IMR-90 (cell line): Measurements from ENCODE around the gene KCNAB3. TPM values are rescaled to one million over a fixed set of nuclear protein-coding genes. Genes with fewer than 3 reads are reported as not detected.

Source experiments
- ATAC-seq: fragments of 200-7000 bp; cut with Tn5 transposase; 2 replicates; pipeline ENCODE4 v1.9.1; 2020; ENCODE audit warnings: low read depth, mild to moderate bottlenecking, moderate library complexity
- BruUV-seq: library from RNA; stranded (reverse); fragments of 400-500 nt; replicated peaks from 2 replicates; lab custom pipeline; 2021; lab: Mats Ljungman, UMichigan
- CTCF ChIA-PET: fragments of 300-600 bp; formaldehyde crosslinking; extraction: SDS; loops from one replicate; lab custom pipeline; 2021; ENCODE audit warnings: antibody characterized with exemption; lab: Yijun Ruan, JAX
- POLR2A ChIA-PET: fragments of 300-600 bp; sonication (Branson Sonifier 250); formaldehyde crosslinking; loops from one replicate; lab custom pipeline; 2022; ENCODE audit warnings: antibody characterized with exemption; ENCODE audit not compliant: unreplicated experiment; lab: Charles Lee
- DNase-seq: peaks from one replicate; pipeline ENCODE4 v3.0.0; 2013
- H2AFZ ChIP-seq: replicated peaks from 2 replicates; pipeline ENCODE3; 2013; ENCODE audit warnings: low read length, mild to moderate bottlenecking; ENCODE audit not compliant: poor library complexity
- H2AK5ac ChIP-seq: 2 replicates; pipeline ENCODE4 v1.6.1; 2013; ENCODE audit warnings: low read depth, low read length, inconsistent platforms
- H2AK9ac ChIP-seq: replicated peaks from 2 replicates; pipeline ENCODE3; 2013; ENCODE audit warnings: mild to moderate bottlenecking, low read depth, low read length, moderate library complexity; ENCODE audit not compliant: poor library complexity
- H2BK120ac ChIP-seq: 2 replicates; pipeline ENCODE4 v1.6.1; 2013; ENCODE audit warnings: low read depth, low read length, inconsistent platforms
- H2BK15ac ChIP-seq: 3 replicates; pipeline ENCODE4 v1.6.1; 2013; ENCODE audit warnings: low read depth, low read length, inconsistent platforms
- H2BK20ac ChIP-seq: 2 replicates; pipeline ENCODE4 v1.6.1; 2013; ENCODE audit warnings: low read depth, mild to moderate bottlenecking, inconsistent platforms, low read length, moderate library complexity
- H2BK5ac ChIP-seq: 2 replicates; pipeline ENCODE4 v1.6.1; 2013; ENCODE audit warnings: mild to moderate bottlenecking, low read depth, low read length, inconsistent platforms; ENCODE audit not compliant: poor library complexity, severe bottlenecking
- H3K14ac ChIP-seq: replicated peaks from 2 replicates; pipeline ENCODE4 v1.6.1; 2013; ENCODE audit warnings: low read depth, low read length, inconsistent platforms
- H3K18ac ChIP-seq: 2 replicates; pipeline ENCODE4 v1.6.1; 2013; ENCODE audit warnings: low read depth, low read length, control low read depth
- H3K23ac ChIP-seq: 2 replicates; pipeline ENCODE4 v1.6.1; 2013; ENCODE audit warnings: low read depth, low read length, inconsistent platforms
- H3K27ac ChIP-seq: 2 replicates; pipeline ENCODE4 v1.5.1; 2013; ENCODE audit warnings: mild to moderate bottlenecking, control low read depth, low read length; ENCODE audit not compliant: insufficient read depth
- H3K27me3 ChIP-seq: 2 replicates; pipeline ENCODE4 v1.6.1; 2013; ENCODE audit warnings: low read length; ENCODE audit not compliant: control insufficient read depth, insufficient read depth
- H3K36me3 ChIP-seq: 2 replicates; pipeline ENCODE4 v1.6.1; 2013; ENCODE audit warnings: low read length, mixed read lengths; ENCODE audit not compliant: control insufficient read depth, insufficient read depth
- H3K4ac ChIP-seq: 2 replicates; pipeline ENCODE4 v1.6.1; 2013; ENCODE audit warnings: low read depth, low read length, inconsistent platforms
- H3K4me1 ChIP-seq: 2 replicates; pipeline ENCODE4 v1.6.1; 2013; ENCODE audit warnings: low read length, mixed read lengths; ENCODE audit not compliant: control insufficient read depth, insufficient read depth
- H3K4me2 ChIP-seq: 2 replicates; pipeline ENCODE4 v1.6.1; 2013; ENCODE audit warnings: low read depth, mild to moderate bottlenecking, control low read depth, low read length, moderate library complexity
- H3K4me3 ChIP-seq: 2 replicates; pipeline ENCODE4 v1.5.1; 2013; ENCODE audit warnings: low read depth, mild to moderate bottlenecking, control low read depth, low read length, moderate library complexity; ENCODE audit not compliant: insufficient read depth
- H3K56ac ChIP-seq: 2 replicates; pipeline ENCODE4 v1.6.1; 2013; ENCODE audit warnings: low read length, inconsistent platforms; ENCODE audit not compliant: insufficient read depth; ENCODE audit errors: extremely low read depth
- H3K79me1 ChIP-seq, 2 experiments: 2 replicates each; pipeline ENCODE4 v1.6.1; 2013; ENCODE audit warnings: low read length in 2 of 2, inconsistent platforms in 1 of 2, low read depth in 1 of 2
- H3K9ac ChIP-seq: 2 replicates; pipeline ENCODE4 v1.6.1; 2013; ENCODE audit warnings: low read depth, low read length, control low read depth
- H3K9me1 ChIP-seq: 2 replicates; pipeline ENCODE4 v1.6.1; 2013; ENCODE audit warnings: low read length, inconsistent platforms; ENCODE audit not compliant: insufficient read depth
- H3K9me3 ChIP-seq: 2 replicates; pipeline ENCODE4 v1.6.1; 2013; ENCODE audit warnings: low read length; ENCODE audit not compliant: control insufficient read depth, insufficient read depth
- H4K20me1 ChIP-seq: 2 replicates; pipeline ENCODE4 v1.6.1; 2013; ENCODE audit warnings: low read length, inconsistent platforms; ENCODE audit not compliant: insufficient read depth
- H4K5ac ChIP-seq: 2 replicates; pipeline ENCODE4 v1.6.1; 2013; ENCODE audit warnings: mild to moderate bottlenecking, low read depth, low read length, control low read depth
- H4K8ac ChIP-seq, 2 experiments: 2 replicates each; pipeline ENCODE4 v1.6.1; 2013; ENCODE audit warnings: low read depth in 2 of 2, low read length in 2 of 2, control low read depth in 1 of 2, inconsistent platforms in 1 of 2
- H4K91ac ChIP-seq: 2 replicates; pipeline ENCODE4 v1.6.1; 2013; ENCODE audit warnings: low read depth, low read length, inconsistent platforms; ENCODE audit not compliant: insufficient read depth
- CEBPB ChIP-seq: IDR thresholded peaks from 2 replicates; pipeline ENCODE4 v1.6.1; 2012; ENCODE audit warnings: low read depth, low read length, improper control_type of control experiment
- CTCF ChIP-seq: conservative IDR thresholded peaks from 2 replicates; pipeline ENCODE4 v1.5.1; 2012; ENCODE audit warnings: mild to moderate bottlenecking, low read depth, low read length, improper control_type of control experiment
- ELK1 ChIP-seq: fragments of 150-350 bp; IDR thresholded peaks from 2 replicates; pipeline ENCODE4 v1.6.1; 2016; ENCODE audit warnings: low read depth, mild to moderate bottlenecking, low read length, moderate library complexity, borderline replicate concordance
- FOS ChIP-seq: fragments of 150-350 bp; IDR thresholded peaks from 2 replicates; pipeline ENCODE4 v1.6.1; 2016; ENCODE audit warnings: low read depth, low read length
- MAFK ChIP-seq: IDR thresholded peaks from 2 replicates; pipeline ENCODE4 v1.6.1; 2012; ENCODE audit warnings: low read depth, low read length, improper control_type of control experiment
- MAZ ChIP-seq: IDR thresholded peaks from 2 replicates; pipeline ENCODE4 v1.6.1; 2012; ENCODE audit warnings: low read depth, mild to moderate bottlenecking, low read length, improper control_type of control experiment, moderate library complexity, borderline replicate concordance
- NFE2L2 ChIP-seq: fragments of 150-350 bp; IDR thresholded peaks from 2 replicates; pipeline ENCODE4 v1.6.1; 2016; ENCODE audit warnings: low read depth, mild to moderate bottlenecking, low read length
- POLR2A ChIP-seq: IDR thresholded peaks from 2 replicates; pipeline ENCODE4 v1.6.1; 2012; ENCODE audit warnings: mild to moderate bottlenecking, low read depth, low read length
- RAD21 ChIP-seq: IDR thresholded peaks from 2 replicates; pipeline ENCODE4 v1.6.1; 2012; ENCODE audit warnings: low read length, improper control_type of control experiment
- RCOR1 ChIP-seq: IDR thresholded peaks from 2 replicates; pipeline ENCODE4 v1.6.1; 2012; ENCODE audit warnings: mild to moderate bottlenecking, low read length, improper control_type of control experiment; ENCODE audit not compliant: insufficient replicate concordance
- RFX5 ChIP-seq: IDR thresholded peaks from 2 replicates; pipeline ENCODE4 v1.8.0; 2012; ENCODE audit warnings: low read depth, mild to moderate bottlenecking, low read length, moderate library complexity
- SMC3 ChIP-seq: fragments of 150-350 bp; IDR thresholded peaks from 2 replicates; pipeline ENCODE4 v1.6.1; 2016; ENCODE audit warnings: low read depth, mild to moderate bottlenecking, antibody characterized with exemption, low read length, moderate library complexity
- USF2 ChIP-seq: fragments of 150-350 bp; IDR thresholded peaks from 2 replicates; pipeline ENCODE4 v1.6.1; 2017; ENCODE audit warnings: mild to moderate bottlenecking, antibody characterized with exemption, low read length, low read depth
- WGBS, 2 experiments: methylation state at CpG; one replicate each; pipeline versions ENCODE4 v1.1.5 to v1.1.7; 2013; ENCODE audit warnings: missing lambda C conversion rate in 2 of 2; ENCODE audit not compliant: insufficient read length in 1 of 2; ENCODE audit errors: extremely low coverage in 2 of 2; 5-methylcytosine and 5-hydroxymethylcytosine counted together
- dilution Hi-C: fragments of 300-500 bp; cut with HindIII; formaldehyde crosslinking; loops from one replicate; pipeline ENCODE4 v1.14.3; 2018; ENCODE audit warnings: low sequenced_read_pairs; ENCODE audit not compliant: unreplicated experiment
- in situ Hi-C: fragments of 300-500 bp; cut with MboI; formaldehyde crosslinking; loops from 3 replicates; pipeline ENCODE4 v1.14.3; 2019; ENCODE audit warnings: low sequenced_read_pairs, inconsistent platforms, mixed read lengths
- intact Hi-C: fragments of 100-400 bp; cut with micrococcal nuclease; formaldehyde crosslinking; loops from 2 replicates; pipeline ENCODE4 v1.10.0; 2022
- polyA plus RNA-seq, 3 experiments: library from polyadenylated mRNA; depleted of rRNA; stranded (reverse); fragments of >200 nt; gene quantifications; 2 replicates each; pipeline ENCODE4 v1.2.3, GENCODE V29; 2012; ENCODE audit warnings: low replicate concordance in 1 of 3
- total RNA-seq: library from RNA; depleted of rRNA; stranded (reverse); fragments of >200 nt; gene quantifications from 2 replicates; pipeline ENCODE4 v1.2.3, GENCODE V29; 2012

The KCNAB3 gene
- total and polyA plus RNA-seq, 2 of the 4 experiments (the other 2 are of a cell fraction): 0.36 to 4.2 TPM

GRCh38 chr17:7915611-7916384, 13.9 kb downstream of the KCNAB3 start, which contains the start of gene RNF227:
Gene RNF227, minus strand, starts transcription at chr17:7916289. Its CDS starts 94 bp downstream, at chr17:7916195.
- peak within 1 kb of the TSS; percentile 94 for H2BK5ac ChIP-seq
- H3K9ac ChIP-seq: peak within 1 kb of the TSS; percentile 72
- H3K27ac ChIP-seq: peak within 1 kb of the TSS; percentile 90
- WGBS, 2 experiments: 0% methylated on average over 48 of the region's 100 CpGs; no CpG with 5 or more reads in 1 of the 2 experiments
- H3K9me3 ChIP-seq: no peaks in the 10 kb centered on the region
- H2AK5ac ChIP-seq: peak within 1 kb of the TSS; percentile 73
- H3K79me1 ChIP-seq: 0 out of 4 replicates have a peak, but pooled peaks cover 0 to 3% of the 10 kb centered on the region in 2 experiments
- H3K9me1 ChIP-seq: peaks cover 6% of the 10 kb centered on the region
- peak within 1 kb of the TSS; percentile 91 for H2AFZ ChIP-seq
- H2BK120ac ChIP-seq: peak within 1 kb of the TSS; percentile 28
- peak within 1 kb of the TSS; percentile 84 for H3K4ac ChIP-seq
- H3K4me1 ChIP-seq: peaks cover 12% of the 10 kb centered on the region
- in situ Hi-C loops (loop anchor here (10.0 kb wide), 1 partner anchor 129 kb away; no protein-coding TSS in a partner anchor), intact Hi-C loops (loop anchor here (1.0 kb wide), 1 partner anchor 17 kb away; the partner anchor contains the start of gene CNTROB), dilution Hi-C loops (no loop called here)
- ChIA-PET POLR2A (interaction anchor here (1.1 to 1.6 kb wide), 2 partner anchors 16 to 17 kb away, joined by 6 read pairs; partner anchors contain the start of genes CNTROB and TRAPPC1), CTCF (interaction anchor here (0.7 to 2.9 kb wide), 6 partner anchors 14 to 126 kb away, joined by 3 to 18 read pairs (median 4); partner anchors contain the start of gene KCNAB3)
- ATAC-seq: peak; percentile 84
- H3K4me3 ChIP-seq: peak within 1 kb of the TSS; percentile 61
- peak within 1 kb of the TSS; percentile 6; the same call in 2 of the 3 replicates for H2BK15ac ChIP-seq
- peak within 1 kb of the TSS; percentile 75 for H4K91ac ChIP-seq
- no peak within 1 kb of the TSS for H2BK20ac ChIP-seq
- H3K23ac ChIP-seq: peak within 1 kb of the TSS; percentile 49; the same call in 1 of the 2 replicates
- H4K5ac ChIP-seq: peak within 1 kb of the TSS; percentile 87
- H3K27me3 ChIP-seq: no peaks in the 10 kb centered on the region
- H2AK9ac ChIP-seq: peak within 1 kb of the TSS; percentile 93
- peak within 1 kb of the TSS; percentile 74 for H3K14ac ChIP-seq
- peak within 1 kb of the TSS; percentile 79 for H3K18ac ChIP-seq
- no TSS peak for BruUV-seq
- peaks cover 2% of the 10 kb centered on the region; the same call in 1 of the 2 replicates for H4K20me1 ChIP-seq
- H3K36me3 ChIP-seq: peaks cover 16% of the 10 kb centered on the region
- DNase-seq: peak; percentile 96
- peak within 1 kb of the TSS; percentile 83 for H3K4me2 ChIP-seq
- H4K8ac ChIP-seq: peak within 1 kb of the TSS; percentile 59 to 87
- peak within 1 kb of the TSS; percentile 63 for H3K56ac ChIP-seq
- TF ChIP-seq MAFK (no peak), CEBPB (no peak), RFX5 (no peak), NFE2L2 (no peak), CTCF (no peak), RAD21 (no peak), USF2 (peak; percentile 99), POLR2A (peak; percentile 71), RCOR1 (no peak), MAZ (peak; percentile 18; the same call in 1 of the 2 replicates), ELK1 (no peak), SMC3 (no peak), FOS (no peak)
